ENCODE measurements around the gene YTHDC1.

Gene YTHDC1

GRCh38 chr4:68372588-68372987 lies 22.7 kb upstream of the YTHDC1 start:
- DNase-seq (ENCODE audit: low spot score in 2 of 2) (no peak), ATAC-seq (replicated peaks; ENCODE audit: extremely low read depth, poor library complexity, severe bottlenecking) (no peak)
- no peak overlapping the region for H3K27ac Mint-ChIP-seq (ENCODE audit: low read depth)

GRCh38 chr4:68369142-68369805 lies 19.4 kb upstream of the YTHDC1 start:
- no peak overlapping the region for H3K27ac Mint-ChIP-seq (ENCODE audit: low read depth)
- H3K36me3 Mint-ChIP-seq (ENCODE audit: insufficient read depth), result no peaks in the 10 kb centered on the region
- no peak for DNase-seq (ENCODE audit: low spot score in 2 of 2)
- no peaks in the 10 kb centered on the region for H3K9me3 Mint-ChIP-seq
- H3K4me1 Mint-ChIP-seq, result no peaks in the 10 kb centered on the region
- H3K4me3 Mint-ChIP-seq, result no peak overlapping the region
- ATAC-seq (replicated peaks; ENCODE audit: extremely low read depth, poor library complexity, severe bottlenecking), result no peak
- peaks cover 39% of the 10 kb centered on the region for H3K27me3 Mint-ChIP-seq

More at GRCh38 chr4:68372588-68372987, 22.7 kb upstream of the YTHDC1 start:
- no peaks in the 10 kb centered on the region for H3K9me3 Mint-ChIP-seq
- no peaks in the 10 kb centered on the region for H3K36me3 Mint-ChIP-seq (ENCODE audit: insufficient read depth)
- H3K4me1 Mint-ChIP-seq, result peaks cover 10% of the 10 kb centered on the region
- peaks cover 23% of the 10 kb centered on the region for H3K27me3 Mint-ChIP-seq
- no peak overlapping the region for H3K4me3 Mint-ChIP-seq

- Mint-ChIP-seq H3K27me3 (peaks cover 44% of the 10 kb centered on the region), H3K36me3 (ENCODE audit: insufficient read depth) (no peaks in the 10 kb centered on the region), H3K27ac (ENCODE audit: low read depth) (no peak overlapping the region), H3K4me1 (no peaks in the 10 kb centered on the region), H3K4me3 (no peak overlapping the region), H3K9me3 (no peaks in the 10 kb centered on the region)
- DNase-seq (ENCODE audit: low spot score in 2 of 2) (no peak), ATAC-seq (replicated peaks; ENCODE audit: extremely low read depth, poor library complexity, severe bottlenecking) (no peak)
Observed at GRCh38 chr4:68368691-68369131, 18.8 kb upstream of the YTHDC1 start.

- no peak for ATAC-seq (replicated peaks; ENCODE audit: extremely low read depth, poor library complexity, severe bottlenecking)
- Mint-ChIP-seq H3K27ac (ENCODE audit: low read depth) (no peak overlapping the region), H3K4me1 (no peaks in the 10 kb centered on the region), H3K27me3 (peaks cover 52% of the 10 kb centered on the region), H3K9me3 (no peaks in the 10 kb centered on the region), H3K4me3 (no peak overlapping the region), H3K36me3 (ENCODE audit: insufficient read depth) (no peaks in the 10 kb centered on the region)
- DNase-seq (ENCODE audit: low spot score in 2 of 2), result no peak
Observed at GRCh38 chr4:68367835-68368234, 17.9 kb upstream of the YTHDC1 start.

GRCh38 chr4:68366600-68366999 lies 16.7 kb upstream of the YTHDC1 start:
- H3K27me3 Mint-ChIP-seq, result peaks cover 52% of the 10 kb centered on the region
- no peaks in the 10 kb centered on the region for H3K36me3 Mint-ChIP-seq (ENCODE audit: insufficient read depth)
- no peak overlapping the region for H3K4me3 Mint-ChIP-seq
- no peaks in the 10 kb centered on the region for H3K4me1 Mint-ChIP-seq
- ATAC-seq (replicated peaks; ENCODE audit: extremely low read depth, poor library complexity, severe bottlenecking) (no peak), DNase-seq (ENCODE audit: low spot score in 2 of 2) (no peak)
- no peaks in the 10 kb centered on the region for H3K9me3 Mint-ChIP-seq
- no peak overlapping the region for H3K27ac Mint-ChIP-seq (ENCODE audit: low read depth)

- Mint-ChIP-seq H3K27ac (ENCODE audit: low read depth) (no peak overlapping the region), H3K27me3 (peaks cover 52% of the 10 kb centered on the region), H3K9me3 (no peaks in the 10 kb centered on the region), H3K4me1 (no peaks in the 10 kb centered on the region), H3K36me3 (ENCODE audit: insufficient read depth) (no peaks in the 10 kb centered on the region), H3K4me3 (no peak overlapping the region)
- no peak for ATAC-seq (replicated peaks; ENCODE audit: extremely low read depth, poor library complexity, severe bottlenecking)
- no peak for DNase-seq (ENCODE audit: low spot score in 2 of 2)
Observed at GRCh38 chr4:68365068-68365467, 15.2 kb upstream of the YTHDC1 start.

GRCh38 chr4:68361146-68361589 lies 11.3 kb upstream of the YTHDC1 start:
- DNase-seq (ENCODE audit: low spot score in 2 of 2) (no peak), ATAC-seq (replicated peaks; ENCODE audit: extremely low read depth, poor library complexity, severe bottlenecking) (no peak)
- Mint-ChIP-seq H3K27me3 (peaks cover 31% of the 10 kb centered on the region), H3K4me1 (peaks cover 5% of the 10 kb centered on the region), H3K9me3 (no peaks in the 10 kb centered on the region), H3K36me3 (ENCODE audit: insufficient read depth) (no peaks in the 10 kb centered on the region), H3K4me3 (no peak overlapping the region), H3K27ac (ENCODE audit: low read depth) (no peak overlapping the region)

- Mint-ChIP-seq H3K27ac (ENCODE audit: low read depth) (no peak overlapping the region), H3K27me3 (peaks cover 24% of the 10 kb centered on the region), H3K9me3 (no peaks in the 10 kb centered on the region), H3K4me3 (no peak overlapping the region), H3K36me3 (ENCODE audit: insufficient read depth) (no peaks in the 10 kb centered on the region), H3K4me1 (peaks cover 5% of the 10 kb centered on the region)
- DNase-seq (ENCODE audit: low spot score in 2 of 2), result no peak
- no peak for ATAC-seq (replicated peaks; ENCODE audit: extremely low read depth, poor library complexity, severe bottlenecking)
Observed at GRCh38 chr4:68360231-68360968, 10.5 kb upstream of the YTHDC1 start.

- ATAC-seq (replicated peaks; ENCODE audit: extremely low read depth, poor library complexity, severe bottlenecking) (peak; percentile 40), DNase-seq (ENCODE audit: low spot score in 2 of 2) (no peak)
- Mint-ChIP-seq H3K27ac (ENCODE audit: low read depth) (no peak overlapping the region), H3K4me3 (no peak overlapping the region), H3K36me3 (ENCODE audit: insufficient read depth) (no peaks in the 10 kb centered on the region), H3K27me3 (peaks cover 16% of the 10 kb centered on the region), H3K4me1 (peaks cover 5% of the 10 kb centered on the region), H3K9me3 (no peaks in the 10 kb centered on the region)
Observed at GRCh38 chr4:68359508-68359907, 9.6 kb upstream of the YTHDC1 start.

- Mint-ChIP-seq H3K4me3 (no peak overlapping the region), H3K36me3 (ENCODE audit: insufficient read depth) (no peaks in the 10 kb centered on the region), H3K27ac (ENCODE audit: low read depth) (no peak overlapping the region), H3K27me3 (peaks cover 11% of the 10 kb centered on the region), H3K4me1 (peaks cover 5% of the 10 kb centered on the region), H3K9me3 (no peaks in the 10 kb centered on the region)
- ATAC-seq (replicated peaks; ENCODE audit: extremely low read depth, poor library complexity, severe bottlenecking) (no peak), DNase-seq (ENCODE audit: low spot score in 2 of 2) (no peak)
Observed at GRCh38 chr4:68358988-68359387, 9.1 kb upstream of the YTHDC1 start.

- DNase-seq (ENCODE audit: low spot score in 2 of 2), result no peak
- no peak overlapping the region for H3K4me3 Mint-ChIP-seq
- peaks cover 13% of the 10 kb centered on the region for H3K4me1 Mint-ChIP-seq
- H3K36me3 Mint-ChIP-seq (ENCODE audit: insufficient read depth), result peaks cover 17% of the 10 kb centered on the region
- H3K27me3 Mint-ChIP-seq, result no peaks in the 10 kb centered on the region
- no peak for ATAC-seq (replicated peaks; ENCODE audit: extremely low read depth, poor library complexity, severe bottlenecking)
- no peak overlapping the region for H3K27ac Mint-ChIP-seq (ENCODE audit: low read depth)
- no peaks in the 10 kb centered on the region for H3K9me3 Mint-ChIP-seq
Observed at GRCh38 chr4:68352791-68353190, 2.9 kb upstream of the YTHDC1 start.

- DNase-seq (ENCODE audit: low spot score in 2 of 2), result peak; percentile 16 to 31
- peak; percentile 24 for ATAC-seq (replicated peaks; ENCODE audit: extremely low read depth, poor library complexity, severe bottlenecking)
- H3K27me3 Mint-ChIP-seq, result no peaks in the 10 kb centered on the region
Observed at GRCh38 chr4:68349279-68349648, 626 bp downstream of the YTHDC1 start.

GRCh38 chr4:68348577-68348976 lies 1.3 kb downstream of the YTHDC1 start:
- Mint-ChIP-seq H3K27me3 (no peaks in the 10 kb centered on the region), H3K4me3 (peak overlapping the region; percentile 97), H3K27ac (ENCODE audit: low read depth) (peak overlapping the region; percentile 99), H3K9me3 (no peaks in the 10 kb centered on the region), H3K36me3 (ENCODE audit: insufficient read depth) (peaks cover 19% of the 10 kb centered on the region), H3K4me1 (peaks cover 45% of the 10 kb centered on the region)
- no peak for ATAC-seq (replicated peaks; ENCODE audit: extremely low read depth, poor library complexity, severe bottlenecking)
- no peak for DNase-seq (ENCODE audit: low spot score in 2 of 2)

More at GRCh38 chr4:68349279-68349648, 626 bp downstream of the YTHDC1 start:
- peak overlapping the region; percentile 99 for H3K27ac Mint-ChIP-seq (ENCODE audit: low read depth)
- peaks cover 41% of the 10 kb centered on the region for H3K4me1 Mint-ChIP-seq
- peaks cover 17% of the 10 kb centered on the region for H3K36me3 Mint-ChIP-seq (ENCODE audit: insufficient read depth)
- no peaks in the 10 kb centered on the region for H3K9me3 Mint-ChIP-seq
- peak overlapping the region; percentile 97 for H3K4me3 Mint-ChIP-seq

All from central memory CD8-positive, alpha-beta T cell (primary cell).